ENCODE measurements around the gene SUSD1. TPM values are rescaled to one million over a fixed set of nuclear protein-coding genes. Genes with fewer than 3 reads are reported as not detected.

SUSD1 gene
- total and polyA plus RNA-seq, 2 donors (not counting 3 experiments of a cell fraction or from before 2014, with no cell fraction given) = 33.1 to 37.8 TPM

DNA sequence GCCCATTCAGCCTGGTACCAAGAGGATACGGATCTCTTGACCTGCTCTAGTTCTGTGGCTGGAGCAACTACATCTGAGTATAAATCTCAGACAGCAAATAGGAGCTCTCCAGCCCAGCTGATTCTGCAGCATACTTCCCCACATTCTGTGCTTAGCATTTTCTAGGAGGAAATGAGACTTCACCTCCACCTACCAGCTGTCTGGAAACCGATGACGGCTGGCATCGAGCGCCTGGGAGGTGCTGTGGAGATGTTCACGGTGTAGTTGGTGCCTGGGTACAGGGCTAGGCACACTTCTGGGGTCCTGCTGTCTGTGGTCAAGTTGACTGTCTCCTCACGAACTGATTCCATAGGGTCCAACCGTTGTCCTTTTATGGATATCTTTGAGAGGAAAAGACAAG is 63.6 kb downstream of the SUSD1 start:
- intact Hi-C loops (cut with micrococcal nuclease) = loop anchor here (10.0 kb wide), 1 partner anchor 683 kb away; no protein-coding TSS in a partner anchor
- POLR2A ChIA-PET = no interaction called here
- BruUV-seq (replicated peaks) = no TSS peak

DNA sequence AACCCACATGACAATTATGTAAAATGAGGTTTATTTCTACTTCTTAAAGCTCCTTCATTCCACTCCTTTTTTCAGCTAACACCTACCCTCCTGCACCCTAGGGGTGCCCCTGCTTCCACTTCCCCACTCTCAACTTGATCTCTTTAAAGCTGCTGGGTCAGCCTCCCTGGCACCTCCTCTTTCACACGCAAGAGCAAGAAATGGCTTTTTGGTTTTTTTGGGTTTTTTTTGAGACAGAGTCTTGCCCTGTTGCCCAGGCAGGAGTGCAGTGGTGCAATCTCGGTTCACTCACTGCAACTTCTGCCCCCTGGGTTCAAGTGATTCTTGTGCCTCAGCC is 64.4 kb downstream of the SUSD1 start:
- intact Hi-C loops (cut with micrococcal nuclease) = loop anchor here (10.0 kb wide), 1 partner anchor 684 kb away; no protein-coding TSS in a partner anchor
- dilution Hi-C loops (cut with MboI; ENCODE audit: extremely low pct_ligation_motif_present, low sequenced_read_pairs) = no loop called here
- Histone ChIP-seq H3K27me3 (ENCODE audit: control insufficient read depth in 2 of 2, insufficient read depth in 2 of 2, low read length in 2 of 2) (no peaks in the 10 kb centered on the region), H3K36me3 (ENCODE audit: control insufficient read depth in 2 of 2, extremely low read depth in 1 of 2, insufficient read depth in 2 of 2, low read length in 2 of 2) (peaks cover 4 to 5% of the 10 kb centered on the region in 2 experiments), H3K79me2 (ENCODE audit: control insufficient read depth, insufficient read depth, low read length) (no peaks in the 10 kb centered on the region), H3K9me1 (replicated peaks; ENCODE audit: control insufficient read depth, extremely low read depth, insufficient read depth, low read length) (no peaks in the 10 kb centered on the region), H3K9me3 (replicated peaks; ENCODE audit: control insufficient read depth, insufficient read depth, low read length) (no peaks in the 10 kb centered on the region), H3K27ac (ENCODE audit: insufficient read depth, low read depth, low read length) (no peak overlapping the region), H3K4me3 (replicated peaks in 1 of 3; ENCODE audit: insufficient read depth in 1 of 3, low read depth in 1 of 3, low read length in 3 of 3) (no peak overlapping the region), H3K9ac (replicated peaks; ENCODE audit: extremely low read depth, insufficient read depth, low read length) (no peak overlapping the region), H3K4me2 (ENCODE audit: insufficient read depth, low read length) (no peak overlapping the region), H2AFZ (ENCODE audit: low read depth, low read length) (no peak overlapping the region), H3K4me1 (ENCODE audit: control insufficient read depth, extremely low read depth, insufficient read depth, low read length) (peaks cover 13% of the 10 kb centered on the region), H4K20me1 (replicated peaks; ENCODE audit: control insufficient read depth, extremely low read depth, insufficient read depth, low read length) (no peaks in the 10 kb centered on the region)
- BruUV-seq (replicated peaks) = no TSS peak
- FAIRE-seq = no peak
- ChIA-PET POLR2A (no interaction called here), CTCF (interaction anchor here (1.7 kb wide), 1 partner anchor 13 kb away, joined by 5 read pairs; no protein-coding TSS in a partner anchor)
- no peak for DNase-seq (ENCODE audit: low read depth, low spot score)
- TF ChIP-seq FOS (IDR thresholded peaks at IDR 0.05; ENCODE audit: borderline replicate concordance, insufficient read depth, low read length) = no peak
- no peak for TF ChIP-seq EZH2 (IDR thresholded peaks at IDR 0.05; ENCODE audit: borderline replicate concordance, low read depth, low read length, severe bottlenecking)
- TF ChIP-seq MYC (IDR thresholded peaks at IDR 0.05; ENCODE audit: low read depth, low read length) = no peak

More for the DNA sequence above, 63.6 kb downstream of the SUSD1 start:
- Histone ChIP-seq H3K27ac (ENCODE audit: insufficient read depth, low read depth, low read length) (no peak overlapping the region), H2AFZ (ENCODE audit: low read depth, low read length) (no peak overlapping the region), H3K4me1 (ENCODE audit: control insufficient read depth, extremely low read depth, insufficient read depth, low read length) (peaks cover 13% of the 10 kb centered on the region), H4K20me1 (replicated peaks; ENCODE audit: control insufficient read depth, extremely low read depth, insufficient read depth, low read length) (no peaks in the 10 kb centered on the region), H3K4me2 (ENCODE audit: insufficient read depth, low read length) (no peak overlapping the region), H3K79me2 (ENCODE audit: control insufficient read depth, insufficient read depth, low read length) (no peaks in the 10 kb centered on the region), H3K27me3 (ENCODE audit: control insufficient read depth in 2 of 2, insufficient read depth in 2 of 2, low read length in 2 of 2) (no peaks in the 10 kb centered on the region), H3K9me1 (replicated peaks; ENCODE audit: control insufficient read depth, extremely low read depth, insufficient read depth, low read length) (no peaks in the 10 kb centered on the region), H3K36me3 (ENCODE audit: control insufficient read depth in 2 of 2, extremely low read depth in 1 of 2, insufficient read depth in 2 of 2, low read length in 2 of 2) (peaks cover 4 to 5% of the 10 kb centered on the region in 2 experiments), H3K9me3 (replicated peaks; ENCODE audit: control insufficient read depth, insufficient read depth, low read length) (no peaks in the 10 kb centered on the region), H3K4me3 (replicated peaks in 1 of 3; ENCODE audit: insufficient read depth in 1 of 3, low read depth in 1 of 3, low read length in 3 of 3) (no peak overlapping the region), H3K9ac (replicated peaks; ENCODE audit: extremely low read depth, insufficient read depth, low read length) (no peak overlapping the region)
- DNase-seq (ENCODE audit: low read depth, low spot score) (no peak), FAIRE-seq (no peak)
- dilution Hi-C loops (cut with MboI; ENCODE audit: extremely low pct_ligation_motif_present, low sequenced_read_pairs) = no loop called here
- CTCF ChIA-PET = no interaction called here
- no peak for TF ChIP-seq POLR2AphosphoS5 (IDR thresholded peaks at IDR 0.05; ENCODE audit: insufficient read depth, low read depth, low read length)
- no peak for TF ChIP-seq FOS (IDR thresholded peaks at IDR 0.05; ENCODE audit: borderline replicate concordance, insufficient read depth, low read length)
- no peak for TF ChIP-seq MAX (IDR thresholded peaks at IDR 0.05; ENCODE audit: insufficient read depth, insufficient read length)
- TF ChIP-seq MYC (IDR thresholded peaks at IDR 0.05; ENCODE audit: low read depth, low read length) = no peak
- no peak for TF ChIP-seq POLR2A (IDR thresholded peaks at IDR 0.05; ENCODE audit: low read depth, low read length)

Data from endothelial cell of umbilical vein (primary cell).